Measurements from ENCODE around the gene EIF4E3.

- no peak for TF ChIP-seq CTCF (IDR thresholded peaks at IDR 0.05)
- no peak for TF ChIP-seq EZH2 (IDR thresholded peaks at IDR 0.05; ENCODE audit: borderline replicate concordance, insufficient read depth, low read depth, low read length, poor library complexity, severe bottlenecking)
These were observed 53.9 kb downstream of the EIF4E3 start for GRCh38 chr3:71671216-71671845.

All from B cell (primary cell).